ENCODE measurements around the gene IL16. TPM values are rescaled to one million over a fixed set of nuclear protein-coding genes. Genes with fewer than 3 reads are reported as not detected.
A peak's percentile ranks its signal among the peaks of the same experiment; 100 is the strongest.

IL16 gene
- polyA plus RNA-seq, 6 donors from 2014 or later = 146 to 315 (median 222) TPM

GRCh38 chr15:81256916-81257315 lies 60.2 kb downstream of the IL16 start:
- DNase-seq (no peak), ATAC-seq (ENCODE audit: low read depth in 2 of 2) (no peak)
- no peaks in the 10 kb centered on the region for H3K4me1 Mint-ChIP-seq
- H3K27ac Mint-ChIP-seq = no peak overlapping the region
- H3K4me3 Mint-ChIP-seq = no peak overlapping the region
- H3K36me3 Mint-ChIP-seq = no peaks in the 10 kb centered on the region
- H3K9me3 Mint-ChIP-seq = no peaks in the 10 kb centered on the region
- peaks cover 0 to 11% (median 7%) of the 10 kb centered on the region in 3 donors for H3K27me3 Mint-ChIP-seq

- no peaks in the 10 kb centered on the region for H3K4me1 Mint-ChIP-seq
- H3K27me3 Mint-ChIP-seq = peaks cover 0 to 11% (median 4%) of the 10 kb centered on the region in 3 donors
- no peaks in the 10 kb centered on the region for H3K9me3 Mint-ChIP-seq
- ATAC-seq (ENCODE audit: low read depth in 2 of 2) = no peak
- H3K27ac Mint-ChIP-seq = no peak overlapping the region
- DNase-seq = no peak
- no peaks in the 10 kb centered on the region for H3K36me3 Mint-ChIP-seq
- H3K4me3 Mint-ChIP-seq = no peak overlapping the region
Observed at GRCh38 chr15:81257435-81257834, 60.8 kb downstream of the IL16 start.

- H3K27ac Mint-ChIP-seq = peak overlapping the region in 1 of 6 donors; percentile 15
- H3K27me3 Mint-ChIP-seq = peaks cover 0 to 11% (median 4%) of the 10 kb centered on the region in 3 donors
- H3K4me3 Mint-ChIP-seq = no peak overlapping the region
- H3K4me1 Mint-ChIP-seq = no peaks in the 10 kb centered on the region
- no peak for ATAC-seq (ENCODE audit: low read depth in 2 of 2)
- no peaks in the 10 kb centered on the region for H3K36me3 Mint-ChIP-seq
- no peaks in the 10 kb centered on the region for H3K9me3 Mint-ChIP-seq
- no peak for DNase-seq
Observed at GRCh38 chr15:81258455-81258854, 61.8 kb downstream of the IL16 start.

GRCh38 chr15:81259760-81260298 lies 63.1 kb downstream of the IL16 start:
- Mint-ChIP-seq H3K9me3 (no peaks in the 10 kb centered on the region), H3K27ac (no peak overlapping the region)

GRCh38 chr15:81261172-81261811 lies 64.6 kb downstream of the IL16 start:
- Mint-ChIP-seq H3K9me3 (no peaks in the 10 kb centered on the region), H3K27me3 (peaks cover 0 to 11% (median 4%) of the 10 kb centered on the region in 3 donors), H3K4me3 (no peak overlapping the region)

More at GRCh38 chr15:81259760-81260298, 63.1 kb downstream of the IL16 start:
- Mint-ChIP-seq H3K27me3 (peaks cover 0 to 11% (median 4%) of the 10 kb centered on the region in 3 donors), H3K4me3 (no peak overlapping the region), H3K36me3 (no peaks in the 10 kb centered on the region), H3K4me1 (peaks cover under 1 to 1% (median under 1%) of the 10 kb centered on the region in 3 donors)
- no peak for DNase-seq
- no peak for ATAC-seq (ENCODE audit: low read depth in 2 of 2)

GRCh38 chr15:81263477-81263876 lies 66.8 kb downstream of the IL16 start:
- Mint-ChIP-seq H3K27me3 (peaks cover 0 to 2% (median 0%) of the 10 kb centered on the region in 3 donors), H3K9me3 (no peaks in the 10 kb centered on the region), H3K27ac (no peak overlapping the region), H3K4me3 (no peak overlapping the region), H3K36me3 (no peaks in the 10 kb centered on the region), H3K4me1 (peaks cover 18 to 22% (median 20%) of the 10 kb centered on the region in 3 donors)
- DNase-seq (no peak), ATAC-seq (ENCODE audit: low read depth in 2 of 2) (no peak)

More at GRCh38 chr15:81261172-81261811, 64.6 kb downstream of the IL16 start:
- H3K4me1 Mint-ChIP-seq = peaks cover 15 to 16% (median 15%) of the 10 kb centered on the region in 3 donors
- DNase-seq = no peak
- H3K27ac Mint-ChIP-seq = peak overlapping the region in 2 of 6 donors; percentile 21 to 26
- ATAC-seq (ENCODE audit: low read depth in 2 of 2) = no peak
- H3K36me3 Mint-ChIP-seq = no peaks in the 10 kb centered on the region

GRCh38 chr15:81264072-81264857 lies 67.6 kb downstream of the IL16 start:
- Mint-ChIP-seq H3K4me1 (peaks cover 18 to 22% (median 20%) of the 10 kb centered on the region in 3 donors), H3K27me3 (no peaks in the 10 kb centered on the region), H3K9me3 (no peaks in the 10 kb centered on the region), H3K27ac (peak overlapping the region in 3 of 6 donors; percentile 2 to 67 (median 15)), H3K36me3 (no peaks in the 10 kb centered on the region), H3K4me3 (no peak overlapping the region)
- DNase-seq = no peak
- ATAC-seq (ENCODE audit: low read depth in 2 of 2) = no peak

GRCh38 chr15:81265256-81265943 lies 68.7 kb downstream of the IL16 start:
- peak overlapping the region in 1 of 6 donors; percentile 56 for H3K27ac Mint-ChIP-seq
- peak; percentile 47 to 49 for ATAC-seq (ENCODE audit: low read depth in 2 of 2)

GRCh38 chr15:81265944-81266775 lies 69.5 kb downstream of the IL16 start:
- ATAC-seq (ENCODE audit: low read depth in 2 of 2) = peak; percentile 89
- Mint-ChIP-seq H3K36me3 (no peaks in the 10 kb centered on the region), H3K4me1 (peaks cover 18 to 22% (median 20%) of the 10 kb centered on the region in 3 donors), H3K27me3 (no peaks in the 10 kb centered on the region), H3K4me3 (peak overlapping the region; percentile 18 to 92 (median 78)), H3K9me3 (no peaks in the 10 kb centered on the region), H3K27ac (peak overlapping the region in 3 of 6 donors; percentile 56 to 82 (median 59))
- DNase-seq = peak; percentile 71

More at GRCh38 chr15:81265256-81265943, 68.7 kb downstream of the IL16 start:
- Mint-ChIP-seq H3K27me3 (no peaks in the 10 kb centered on the region), H3K9me3 (no peaks in the 10 kb centered on the region), H3K4me3 (peak overlapping the region; percentile 18 to 92 (median 78)), H3K36me3 (no peaks in the 10 kb centered on the region), H3K4me1 (peaks cover 18 to 22% (median 20%) of the 10 kb centered on the region in 3 donors)
- DNase-seq = peak; percentile 19

- H3K4me3 Mint-ChIP-seq = no peak overlapping the region
- no peaks in the 10 kb centered on the region for H3K36me3 Mint-ChIP-seq
- no peak for DNase-seq
- peaks cover 18 to 22% (median 20%) of the 10 kb centered on the region in 3 donors for H3K4me1 Mint-ChIP-seq
- no peak for ATAC-seq (ENCODE audit: low read depth in 2 of 2)
- H3K27ac Mint-ChIP-seq = no peak overlapping the region
- no peaks in the 10 kb centered on the region for H3K9me3 Mint-ChIP-seq
- no peaks in the 10 kb centered on the region for H3K27me3 Mint-ChIP-seq
Observed at GRCh38 chr15:81268340-81268739, 71.7 kb downstream of the IL16 start.

- Mint-ChIP-seq H3K27me3 (no peaks in the 10 kb centered on the region), H3K9me3 (no peaks in the 10 kb centered on the region), H3K27ac (peak overlapping the region in 1 of 6 donors; percentile 48), H3K4me3 (peak overlapping the region in 1 of 8 donors; percentile 14), H3K4me1 (peaks cover 18 to 22% (median 20%) of the 10 kb centered on the region in 3 donors), H3K36me3 (no peaks in the 10 kb centered on the region)
- ATAC-seq (ENCODE audit: low read depth in 2 of 2) = no peak
- DNase-seq = no peak
Observed at GRCh38 chr15:81268881-81269601, 72.4 kb downstream of the IL16 start.

- no peak for DNase-seq
- H3K9me3 Mint-ChIP-seq = peaks cover 0 to 1% (median 0%) of the 10 kb centered on the region in 7 donors
- peaks cover 21 to 25% (median 21%) of the 10 kb centered on the region in 3 donors for H3K4me1 Mint-ChIP-seq
- peak overlapping the region in 1 of 6 donors; percentile 40 for H3K27ac Mint-ChIP-seq
- ATAC-seq (ENCODE audit: low read depth in 2 of 2) = no peak
- no peak overlapping the region for H3K4me3 Mint-ChIP-seq
- H3K27me3 Mint-ChIP-seq = no peaks in the 10 kb centered on the region
- H3K36me3 Mint-ChIP-seq = no peaks in the 10 kb centered on the region
Observed at GRCh38 chr15:81270188-81270587, 73.5 kb downstream of the IL16 start.

Measured in naive B cell (primary cell).